Activated CD4-positive, alpha-beta memory T cell treated with anti-CD3 and anti-CD28 coated beads, Interleukin-2, amount 10 ng/mL, durations not matched to agents 7 days and 5 days (primary cell): ENCODE data around the gene SLC52A1. TPM values are rescaled to one million over a fixed set of nuclear protein-coding genes. Genes with fewer than 3 reads are reported as not detected.
A peak's percentile ranks its signal among the peaks of the same experiment; 100 is the strongest.
"Not testable (repeated sequence)": the region's sequence is repeated elsewhere in the genome, so short reads cannot be mapped to it uniquely, and the experiment has no call there.

Experiments used
- CTCF ChIA-PET: fragments of 350-600 bp; sonication (Branson Sonifier 250); formaldehyde crosslinking; loops from one replicate; lab custom pipeline; 2021; ENCODE audit warnings: antibody characterized with exemption, inconsistent platforms; lab: Charles Lee
- POLR2A ChIA-PET: fragments of 350-600 bp; sonication (Branson Sonifier 250); formaldehyde crosslinking; loops from one replicate; lab custom pipeline; 2021; ENCODE audit warnings: antibody characterized with exemption; lab: Charles Lee
- DNase-seq: peaks from one replicate; pipeline ENCODE4 v3.0.0-alpha.2; 2020
- H3K27ac Mint-ChIP-seq: one replicate; pipeline ENCODE4 v1.8.0; 2021; ENCODE audit warnings: mild to moderate bottlenecking, mixed read lengths
- H3K27me3 Mint-ChIP-seq: one replicate; pipeline ENCODE4 v1.8.0; 2021; ENCODE audit warnings: mixed read lengths
- H3K36me3 Mint-ChIP-seq: one replicate; pipeline ENCODE4 v1.8.0; 2021; ENCODE audit warnings: low read depth, mixed read lengths
- H3K4me1 Mint-ChIP-seq: one replicate; pipeline ENCODE4 v1.8.0; 2021; ENCODE audit warnings: mixed read lengths
- H3K4me3 Mint-ChIP-seq: one replicate; pipeline ENCODE4 v1.8.0; 2021; ENCODE audit warnings: mild to moderate bottlenecking, mixed read lengths
- H3K9me3 Mint-ChIP-seq: one replicate; pipeline ENCODE4 v1.8.0; 2021; ENCODE audit warnings: mixed read lengths
- total RNA-seq, 2 experiments: library from RNA; stranded (reverse); gene quantifications; one replicate each; pipeline ENCODE4 v1.2.3, GENCODE V29; 2021

The SLC52A1 gene
- total RNA-seq, 2 experiments from 2014 or later: 0.65 to 0.68 TPM

- Mint-ChIP-seq H3K9me3 (peaks cover 2% of the 10 kb centered on the region), H3K27me3 (no peaks in the 10 kb centered on the region), H3K27ac (peak overlapping the region; percentile 69), H3K4me3 (no peak overlapping the region), H3K4me1 (peaks cover 65% of the 10 kb centered on the region), H3K36me3 (peaks cover 34% of the 10 kb centered on the region)
- no peak for DNase-seq
- CTCF ChIA-PET: interaction anchor here (0.7 to 0.8 kb wide), 2 partner anchors 9 to 68 kb away, joined by 3 read pairs; no protein-coding TSS in a partner anchor
- POLR2A ChIA-PET: interaction anchor here (0.6 to 1.4 kb wide), 3 partner anchors 17 to 372 kb away, joined by 3 to 4 read pairs (median 3); partner anchors contain the start of genes NUP88 and RPAIN
Observed at GRCh38 chr17:5047446-5047845, 12.2 kb upstream of the SLC52A1 start.

GRCh38 chr17:5045496-5045895, 10.3 kb upstream of the SLC52A1 start:
- ChIA-PET CTCF (interaction anchor here (1.1 to 1.5 kb wide), 4 partner anchors 9 to 78 kb away, joined by 3 to 10 read pairs (median 6); partner anchors contain the start of gene SPAG7), POLR2A (interaction anchor here (1.3 to 2.2 kb wide), 3 partner anchors 12 to 106 kb away, joined by 3 to 6 read pairs (median 6); partner anchors contain the start of genes INCA1, KIF1C, RNF167 and SLC25A11)
- no peak for DNase-seq
- no peak overlapping the region for H3K27ac Mint-ChIP-seq
- H3K4me1 Mint-ChIP-seq: peaks cover 73% of the 10 kb centered on the region
- no peak overlapping the region for H3K4me3 Mint-ChIP-seq
- H3K36me3 Mint-ChIP-seq: peaks cover 32% of the 10 kb centered on the region
- no peaks in the 10 kb centered on the region for H3K27me3 Mint-ChIP-seq
- H3K9me3 Mint-ChIP-seq: peaks cover 2% of the 10 kb centered on the region

- peaks cover 72% of the 10 kb centered on the region for H3K4me1 Mint-ChIP-seq
- no peak for DNase-seq
- H3K27ac Mint-ChIP-seq: peak overlapping the region; percentile 53
- ChIA-PET CTCF (interaction anchor here (1.5 kb wide), 1 partner anchor 77 kb away, joined by 3 read pairs; the partner anchor contains the start of gene SPAG7), POLR2A (interaction anchor here (2.0 to 2.2 kb wide), 2 partner anchors 11 to 105 kb away, joined by 6 read pairs; partner anchors contain the start of genes RNF167 and SLC25A11)
- H3K9me3 Mint-ChIP-seq: peaks cover 2% of the 10 kb centered on the region
- no peak overlapping the region for H3K4me3 Mint-ChIP-seq
- H3K36me3 Mint-ChIP-seq: peaks cover 27% of the 10 kb centered on the region
- H3K27me3 Mint-ChIP-seq: no peaks in the 10 kb centered on the region
Observed at GRCh38 chr17:5044630-5045029, 9.4 kb upstream of the SLC52A1 start.

- no peaks in the 10 kb centered on the region for H3K27me3 Mint-ChIP-seq
- ChIA-PET CTCF (interaction anchor here (1.5 kb wide), 1 partner anchor 54 kb away, joined by 3 read pairs; no protein-coding TSS in a partner anchor), POLR2A (no interaction called here)
- H3K9me3 Mint-ChIP-seq: peaks cover 2% of the 10 kb centered on the region
- H3K4me1 Mint-ChIP-seq: peaks cover 63% of the 10 kb centered on the region
- H3K36me3 Mint-ChIP-seq: peaks cover 23% of the 10 kb centered on the region
- peak overlapping the region; percentile 85 for H3K4me3 Mint-ChIP-seq
- peak overlapping the region; percentile 93 for H3K27ac Mint-ChIP-seq
- DNase-seq: no peak
Observed at GRCh38 chr17:5043524-5043923, 8.3 kb upstream of the SLC52A1 start.

DNA sequence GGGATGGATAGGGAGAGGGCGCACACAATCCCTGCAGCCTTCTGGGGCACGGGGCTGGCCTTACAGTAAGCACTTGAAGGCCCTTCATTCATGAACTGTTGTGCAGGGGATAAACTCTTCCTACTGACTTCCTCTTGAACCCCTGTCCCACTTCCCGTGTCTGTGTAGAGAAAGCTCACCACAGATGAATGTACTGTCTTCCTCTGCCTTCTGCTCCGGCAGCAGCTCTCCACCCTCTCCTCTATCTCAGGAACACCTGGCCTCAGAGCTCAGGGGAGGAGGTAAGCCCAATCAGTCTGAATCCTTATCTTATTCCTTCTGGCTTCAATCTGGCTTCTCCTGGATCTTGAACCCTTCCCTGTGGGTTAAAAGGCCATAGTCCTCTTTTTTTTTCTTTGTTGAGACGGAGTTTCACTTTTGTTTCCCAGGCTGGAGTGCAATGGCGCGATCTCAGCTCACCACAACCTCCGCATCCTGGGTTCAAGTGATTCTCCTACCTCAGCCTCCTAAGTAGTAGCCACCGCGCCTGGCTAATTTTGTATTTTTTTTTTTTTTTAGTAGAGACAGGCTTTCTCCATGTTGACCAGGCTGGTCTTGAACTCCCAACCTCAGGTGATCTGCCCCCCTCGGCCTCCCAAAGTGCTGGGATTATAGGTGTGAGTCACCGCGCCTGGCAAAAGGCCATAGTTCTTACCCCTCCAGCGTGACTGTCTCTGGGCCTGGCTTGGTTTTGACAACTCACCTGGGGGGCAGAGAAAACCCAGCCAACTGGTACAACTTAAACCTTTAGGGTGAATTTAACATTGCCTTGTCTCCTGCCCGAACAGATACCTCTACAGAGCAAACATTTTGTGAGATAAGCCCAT, 7.2 kb upstream of the SLC52A1 start:
- Mint-ChIP-seq H3K4me1 (peaks cover 53% of the 10 kb centered on the region), H3K27me3 (no peaks in the 10 kb centered on the region), H3K4me3 (peak overlapping the region; percentile 85), H3K27ac (peak overlapping the region; percentile 93), H3K9me3 (peaks cover 2% of the 10 kb centered on the region), H3K36me3 (peaks cover 18% of the 10 kb centered on the region)
- peak; percentile 56 for DNase-seq
- POLR2A ChIA-PET: interaction anchor here (0.9 to 1.6 kb wide), 4 partner anchors 11 to 94 kb away, joined by 3 to 12 read pairs (median 5); partner anchors contain the start of gene PFN1
- CTCF ChIA-PET: interaction anchor here (0.6 to 1.5 kb wide), 5 partner anchors 11 to 252 kb away, joined by 3 to 10 read pairs (median 3); partner anchors contain the start of gene CAMTA2

- Mint-ChIP-seq H3K36me3 (no peaks in the 10 kb centered on the region), H3K27ac (no peak overlapping the region), H3K4me1 (peaks cover 18% of the 10 kb centered on the region), H3K9me3 (no peaks in the 10 kb centered on the region), H3K27me3 (no peaks in the 10 kb centered on the region), H3K4me3 (no peak overlapping the region)
- ChIA-PET POLR2A (interaction anchor here (0.8 to 2.1 kb wide), 3 partner anchors 11 to 66 kb away, joined by 3 to 6 read pairs (median 4); partner anchors contain the start of gene SPAG7), CTCF (interaction anchor here (2.7 to 3.0 kb wide), 2 partner anchors 15 to 27 kb away, joined by 14 to 16 read pairs; no protein-coding TSS in a partner anchor)
- DNase-seq: no peak
Observed at GRCh38 chr17:5034651-5035050, 575 bp downstream of the SLC52A1 start.

- CTCF ChIA-PET: interaction anchor here (2.7 to 3.0 kb wide), 2 partner anchors 15 to 28 kb away, joined by 14 to 16 read pairs; no protein-coding TSS in a partner anchor
- no peak for DNase-seq
- H3K4me3 Mint-ChIP-seq: no peak overlapping the region
- no peaks in the 10 kb centered on the region for H3K9me3 Mint-ChIP-seq
- POLR2A ChIA-PET: interaction anchor here (0.8 to 2.1 kb wide), 2 partner anchors 12 to 15 kb away, joined by 3 to 6 read pairs; no protein-coding TSS in a partner anchor
- no peaks in the 10 kb centered on the region for H3K27me3 Mint-ChIP-seq
- H3K36me3 Mint-ChIP-seq: no peaks in the 10 kb centered on the region
- no peak overlapping the region for H3K27ac Mint-ChIP-seq
- H3K4me1 Mint-ChIP-seq: peaks cover 17% of the 10 kb centered on the region
Observed at GRCh38 chr17:5034063-5034462, 1.2 kb downstream of the SLC52A1 start.

- no peaks in the 10 kb centered on the region for H3K9me3 Mint-ChIP-seq
- no peak overlapping the region for H3K4me3 Mint-ChIP-seq
- no peaks in the 10 kb centered on the region for H3K27me3 Mint-ChIP-seq
- H3K36me3 Mint-ChIP-seq: no peaks in the 10 kb centered on the region
- DNase-seq: no peak
- POLR2A ChIA-PET: interaction anchor here (2.1 kb wide), 1 partner anchor 12 kb away, joined by 6 read pairs; no protein-coding TSS in a partner anchor
- no peak overlapping the region for H3K27ac Mint-ChIP-seq
- peaks cover 17% of the 10 kb centered on the region for H3K4me1 Mint-ChIP-seq
- CTCF ChIA-PET: interaction anchor here (3.0 kb wide), 1 partner anchor 16 kb away, joined by 16 read pairs; no protein-coding TSS in a partner anchor
Observed at GRCh38 chr17:5033352-5034015, 1.7 kb downstream of the SLC52A1 start.

DNA sequence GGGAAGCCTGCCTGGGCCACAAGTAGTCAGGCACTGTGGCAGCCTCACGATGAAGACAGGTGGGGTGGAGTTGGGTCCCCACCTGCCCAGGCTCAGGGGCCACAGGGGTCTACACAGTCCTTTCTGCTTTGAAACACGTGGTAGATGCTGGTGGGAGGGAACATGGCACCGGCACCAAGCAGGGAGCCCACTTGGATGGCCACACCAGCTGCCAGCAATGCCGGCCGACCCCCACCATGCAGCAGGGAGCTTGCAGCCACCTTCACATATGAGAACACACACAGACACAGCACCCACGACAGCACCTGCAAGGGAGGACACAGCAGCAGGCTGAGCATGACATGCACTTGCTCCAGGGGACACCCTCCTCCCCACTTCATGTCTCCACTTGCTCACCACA, 2.4 kb downstream of the SLC52A1 start:
- ChIA-PET POLR2A (interaction anchor here (1.4 to 2.1 kb wide), 2 partner anchors 13 to 54 kb away, joined by 4 to 6 read pairs; no protein-coding TSS in a partner anchor), CTCF (interaction anchor here (1.3 to 3.1 kb wide), 2 partner anchors 20 to 29 kb away, joined by 5 to 67 read pairs; no protein-coding TSS in a partner anchor)
- Mint-ChIP-seq H3K4me3 (no peak overlapping the region), H3K36me3 (peaks cover 3% of the 10 kb centered on the region), H3K27ac (no peak overlapping the region), H3K27me3 (no peaks in the 10 kb centered on the region), H3K9me3 (no peaks in the 10 kb centered on the region), H3K4me1 (peaks cover 17% of the 10 kb centered on the region)
- no peak for DNase-seq

DNA sequence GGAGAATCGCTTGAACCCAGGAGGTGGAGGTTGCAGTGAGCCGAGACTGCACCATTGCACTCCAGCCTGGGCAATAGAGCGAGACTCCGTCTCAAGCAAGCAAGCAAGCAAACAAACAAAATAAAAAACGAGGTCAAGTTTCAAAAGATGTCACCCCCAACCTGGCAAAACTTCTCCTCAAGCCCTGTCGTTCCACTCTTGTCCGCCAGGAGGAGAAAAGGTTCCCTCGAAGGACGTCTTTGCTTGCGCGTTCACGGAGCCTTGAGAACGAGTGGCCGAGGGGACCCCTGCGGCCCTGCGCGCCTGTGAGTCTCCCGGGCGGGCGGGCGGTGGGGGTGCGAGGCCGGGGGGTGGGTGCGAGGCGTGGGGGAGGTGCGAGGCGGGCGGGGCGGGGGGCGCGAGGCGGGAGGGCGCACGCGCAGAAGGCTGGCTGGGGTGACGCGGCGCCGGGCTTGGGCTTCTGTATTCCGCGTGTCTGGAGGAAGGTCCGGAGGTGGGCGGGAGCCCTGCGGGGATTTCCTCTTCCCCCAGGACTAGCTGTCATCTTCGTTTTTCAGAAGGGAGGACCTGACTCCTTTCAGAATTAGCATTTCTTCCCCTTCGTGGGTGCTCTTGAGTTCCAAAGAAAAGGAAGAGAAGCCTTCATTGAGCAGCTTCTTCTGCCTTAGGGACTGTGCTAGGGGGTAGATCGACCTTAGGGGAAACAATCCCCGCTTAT, 3.7 kb downstream of the SLC52A1 start:
- POLR2A ChIA-PET: interaction anchor here (0.8 to 2.1 kb wide), 10 partner anchors 11 to 160 kb away, joined by 3 to 12 read pairs (median 5); partner anchors contain the start of genes CAMTA2, RNF167, SLC25A11 and SPAG7
- CTCF ChIA-PET: interaction anchor here (0.7 to 3.1 kb wide), 14 partner anchors 11 to 210 kb away, joined by 3 to 67 read pairs (median 6); partner anchors contain the start of genes CAMTA2, SPAG7 and ZFP3
- DNase-seq: peak; percentile 88
- peak overlapping the region; percentile 93 for H3K27ac Mint-ChIP-seq
- H3K4me1 Mint-ChIP-seq: peaks cover 17% of the 10 kb centered on the region
- H3K9me3 Mint-ChIP-seq: no peaks in the 10 kb centered on the region
- H3K4me3 Mint-ChIP-seq: peak overlapping the region; percentile 79
- H3K36me3 Mint-ChIP-seq: peaks cover 3% of the 10 kb centered on the region
- H3K27me3 Mint-ChIP-seq: no peaks in the 10 kb centered on the region

DNA sequence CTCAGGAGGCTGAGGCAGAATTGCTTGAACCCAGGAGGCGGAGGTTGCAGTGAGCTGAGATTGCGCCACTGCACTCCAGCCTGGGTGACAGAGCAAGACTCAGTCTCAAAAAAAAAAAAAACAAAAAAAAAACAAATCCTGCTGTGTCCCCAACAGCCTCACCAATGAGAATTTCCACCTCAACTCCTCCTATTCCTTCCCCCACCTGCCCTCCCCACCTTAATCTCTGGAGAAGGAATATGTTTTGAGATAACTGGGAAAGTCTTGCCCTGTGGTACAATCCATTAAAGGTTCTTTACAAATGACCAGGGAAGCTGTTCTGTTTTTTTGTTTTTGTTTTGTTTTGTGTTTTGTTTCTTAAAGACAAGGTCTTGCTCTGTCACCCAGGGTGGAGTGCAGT, 5.1 kb downstream of the SLC52A1 start:
- H3K9me3 Mint-ChIP-seq, H3K36me3 Mint-ChIP-seq, DNase-seq, H3K27me3 Mint-ChIP-seq: not testable (repeated sequence)
- ChIA-PET POLR2A (interaction anchor here (0.7 to 2.1 kb wide), 9 partner anchors 12 to 161 kb away, joined by 3 to 12 read pairs (median 6); partner anchors contain the start of genes CAMTA2, PFN1 and ZNF594), CTCF (interaction anchor here (0.8 to 3.1 kb wide), 10 partner anchors 11 to 121 kb away, joined by 3 to 67 read pairs (median 8); partner anchors contain the start of genes CAMTA2, SPAG7 and ZFP3)
- Mint-ChIP-seq H3K27ac (peak overlapping the region; percentile 93), H3K4me1 (peaks cover 17% of the 10 kb centered on the region), H3K4me3 (peak overlapping the region; percentile 79)
